Heart left ventricle (tissue), 16 donors: ENCODE data around the gene HCN4. TPM values are rescaled to one million over a fixed set of nuclear protein-coding genes. Genes with fewer than 3 reads are reported as not detected.
A peak's percentile ranks its signal among the peaks of the same experiment; 100 is the strongest.

Experiments used
- ATAC-seq, 4 donors: fragments of 200-7000 bp; cut with Tn5 transposase; one replicate each; pipeline ENCODE4 v1.9.1; 2020 to 2022; ENCODE audit warnings: moderate library complexity in 4 of 4, mild to moderate bottlenecking in 3 of 4, moderate number of reproducible peaks in 1 of 4
- DNase-seq, 5 donors: peaks; one replicate each; pipeline ENCODE4 v3.0.0-alpha.2; 2020
- H3K27ac ChIP-seq, 12 donors: fragments of 200-600 bp; sonication (generic) in 4 of 12; one replicate each; pipeline versions ENCODE4 v1.5.0 to v1.8.0; 2016 to 2022; ENCODE audit warnings: mild to moderate bottlenecking in 2 of 12
- H3K27me3 ChIP-seq, 9 donors: fragments of 200-600 bp; sonication (generic) in 2 of 9; one replicate each; pipeline versions ENCODE4 v1.5.1 to v1.8.0; 2016 to 2022; ENCODE audit warnings: mild to moderate bottlenecking in 3 of 9
- H3K36me3 ChIP-seq, 9 donors: fragments of 200-600 bp; sonication (generic) in 2 of 9; one replicate each; pipeline versions ENCODE4 v1.5.0 to v1.8.0; 2018 to 2022; ENCODE audit warnings: mild to moderate bottlenecking in 2 of 9
- H3K4me1 ChIP-seq, 12 donors: fragments of 200-600 bp; sonication (generic) in 4 of 12; one replicate each; pipeline versions ENCODE4 v1.5.0 to v1.8.0; 2016 to 2022; ENCODE audit warnings: mild to moderate bottlenecking in 3 of 12
- H3K4me3 ChIP-seq, 12 donors: fragments of 200-600 bp; sonication (generic) in 4 of 12; one replicate each; pipeline versions ENCODE4 v1.5.0 to v1.8.0; 2017 to 2022; ENCODE audit warnings: mild to moderate bottlenecking in 9 of 12, moderate library complexity in 4 of 12
- H3K9me3 ChIP-seq, 12 donors: fragments of 200-600 bp; sonication (generic) in 4 of 12; one replicate each; pipeline versions ENCODE4 v1.5.0 to v1.8.0; 2016 to 2022; ENCODE audit warnings: mild to moderate bottlenecking in 1 of 12
- POLR2A ChIP-seq, 2 donors: fragments of 450-650 bp; IDR thresholded peaks; one replicate each; pipeline ENCODE4 v1.6.1; 2017; ENCODE audit warnings: antibody characterized with exemption in 2 of 2, mild to moderate bottlenecking in 2 of 2, moderate library complexity in 2 of 2
- WGBS, 4 donors: extraction: QIAGEN DNeasy Blood & Tissue Kit in 2 of 4; methylation state at CpG; one replicate each; pipeline versions ENCODE4 v1.1.5 to v1.1.7; 2013 to 2018; 5-methylcytosine and 5-hydroxymethylcytosine counted together
- intact Hi-C, 10 donors: fragments of 100-400 bp; cut with DNase I; formaldehyde crosslinking; loops; one replicate each; pipeline versions ENCODE4 v1.11.1 to v1.14.2; 2022
- polyA plus RNA-seq, 2 donors: library from polyadenylated mRNA; stranded (reverse); fragments of 200-250 nt; gene quantifications; one replicate each; pipeline ENCODE4 v1.2.3, GENCODE V29; 2013
- total RNA-seq, 9 donors: library from RNA; depleted of rRNA in 2 of 9; stranded (reverse); fragments of >200 nt in 2 of 9; fragmentation: NEBNext Ultra II Directional in 3 of 9; extraction: Animal tissue kit (Norgen Biotek cat#: 25700) in 3 of 9; gene quantifications; one replicate each; pipeline versions ENCODE4 v1.1.0 to v1.2.4, GENCODE V29; 2016 to 2023
- TF ChIP-seq, protein P1 (sequence below), 12 donors: fragments of 200-600 bp; sonication (generic) in 4 of 12; IDR thresholded peaks; one replicate each; pipeline versions ENCODE4 v1.5.0 to v1.8.0; 2018 to 2022; ENCODE audit warnings: antibody characterized with exemption in 12 of 12, mild to moderate bottlenecking in 5 of 12
- donor health status: ischemic (EF 13 %, LVEDD 7.1; RV severe dilation, severe dysfunction).
- donor health status: healthy with polysubstance abuse.
- donor health status: DM: no; HTN: yes; CAD: no.
- donor health status: DM: no; HTN: no; CAD: no.
- donor health status: ischemic (EF 25% LVEDD 6.9; RV normal size, moderate dysfunction).
- donor health status: ischemic (EF 25% LVEDD 5.7; RV mildly dilated, moderate dysfunction).
- donor health status: healthy.
- donor health status: DM: yes; HTN: yes; CAD: no.
- donor health status: ischemic (EF 35%, LVEDD 5.7; RV mildly dilated, moderate dysfunction).
- donor health status: nonischemic (EF 11% LVEDD 7.7; RV severe dilation, severe dysfunction).
- donor health status: DM: yes; HTN: yes; CAD: no.
- donor health status: PGD.
- donor health status: ischemic (EF 29% LVEDD 5.4; RV normal size, mild dysfunction).
- donor health status: nonischemic (EF 23%, LVEDD 6.1; RV moderate dilation, normal function).

The HCN4 gene
- total and polyA plus RNA-seq, 11 donors = 5.1 to 23.0 (median 8.4) TPM

GRCh38 chr15:73296609-73297353, 72.0 kb downstream of the HCN4 start:
- Histone ChIP-seq H3K9me3 (no peaks in the 10 kb centered on the region), H3K27me3 (no peaks in the 10 kb centered on the region), H3K27ac (no peak overlapping the region), H3K4me1 (peaks cover 0 to 10% (median 0%) of the 10 kb centered on the region in 12 donors), H3K36me3 (peaks cover 0 to 54% (median 30%) of the 10 kb centered on the region in 9 donors), H3K4me3 (no peak overlapping the region)
- no peak for DNase-seq
- TF ChIP-seq POLR2A (IDR thresholded peaks at IDR 0.05) = no peak
- TF ChIP-seq, protein P1, sequence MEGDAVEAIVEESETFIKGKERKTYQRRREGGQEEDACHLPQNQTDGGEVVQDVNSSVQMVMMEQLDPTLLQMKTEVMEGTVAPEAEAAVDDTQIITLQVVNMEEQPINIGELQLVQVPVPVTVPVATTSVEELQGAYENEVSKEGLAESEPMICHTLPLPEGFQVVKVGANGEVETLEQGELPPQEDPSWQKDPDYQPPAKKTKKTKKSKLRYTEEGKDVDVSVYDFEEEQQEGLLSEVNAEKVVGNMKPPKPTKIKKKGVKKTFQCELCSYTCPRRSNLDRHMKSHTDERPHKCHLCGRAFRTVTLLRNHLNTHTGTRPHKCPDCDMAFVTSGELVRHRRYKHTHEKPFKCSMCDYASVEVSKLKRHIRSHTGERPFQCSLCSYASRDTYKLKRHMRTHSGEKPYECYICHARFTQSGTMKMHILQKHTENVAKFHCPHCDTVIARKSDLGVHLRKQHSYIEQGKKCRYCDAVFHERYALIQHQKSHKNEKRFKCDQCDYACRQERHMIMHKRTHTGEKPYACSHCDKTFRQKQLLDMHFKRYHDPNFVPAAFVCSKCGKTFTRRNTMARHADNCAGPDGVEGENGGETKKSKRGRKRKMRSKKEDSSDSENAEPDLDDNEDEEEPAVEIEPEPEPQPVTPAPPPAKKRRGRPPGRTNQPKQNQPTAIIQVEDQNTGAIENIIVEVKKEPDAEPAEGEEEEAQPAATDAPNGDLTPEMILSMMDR (IDR thresholded peaks at IDR 0.05) = no peak
- 86 to 94% (median 89%) methylated on average over 9 of the region's 9 CpGs for WGBS, 4 donors
- intact Hi-C loops = no loop called here
- no peak for ATAC-seq

- Histone ChIP-seq H3K4me3 (no peak overlapping the region), H3K27ac (no peak overlapping the region), H3K36me3 (peaks cover 0 to 53% (median 23%) of the 10 kb centered on the region in 9 donors), H3K9me3 (no peaks in the 10 kb centered on the region), H3K4me1 (peaks cover 0 to 10% (median 0%) of the 10 kb centered on the region in 12 donors), H3K27me3 (no peaks in the 10 kb centered on the region)
- TF ChIP-seq, protein P1 (IDR thresholded peaks at IDR 0.05) = no peak
- no peak for TF ChIP-seq POLR2A (IDR thresholded peaks at IDR 0.05)
- intact Hi-C loops = no loop called here
- 77 to 86% (median 79%) methylated on average over 6 of the region's 6 CpGs for WGBS, 4 donors
- ATAC-seq = peak in 2 of 4 donors; percentile 20 to 59
- no peak for DNase-seq
Measured at GRCh38 chr15:73295630-73296286, 73.0 kb downstream of the HCN4 start.

GRCh38 chr15:73293773-73294172, 75.0 kb downstream of the HCN4 start:
- Histone ChIP-seq H3K4me3 (no peak overlapping the region), H3K27me3 (no peaks in the 10 kb centered on the region), H3K4me1 (peaks cover 0 to 10% (median 0%) of the 10 kb centered on the region in 12 donors), H3K9me3 (no peaks in the 10 kb centered on the region), H3K36me3 (peaks cover 0 to 49% (median 26%) of the 10 kb centered on the region in 9 donors), H3K27ac (no peak overlapping the region)
- intact Hi-C loops = no loop called here
- WGBS, 4 donors = 85 to 91% (median 89%) methylated on average over 4 of the region's 4 CpGs
- ATAC-seq (no peak), DNase-seq (no peak)
- no peak for TF ChIP-seq POLR2A (IDR thresholded peaks at IDR 0.05)
- TF ChIP-seq, protein P1 (IDR thresholded peaks at IDR 0.05) = no peak

DNA sequence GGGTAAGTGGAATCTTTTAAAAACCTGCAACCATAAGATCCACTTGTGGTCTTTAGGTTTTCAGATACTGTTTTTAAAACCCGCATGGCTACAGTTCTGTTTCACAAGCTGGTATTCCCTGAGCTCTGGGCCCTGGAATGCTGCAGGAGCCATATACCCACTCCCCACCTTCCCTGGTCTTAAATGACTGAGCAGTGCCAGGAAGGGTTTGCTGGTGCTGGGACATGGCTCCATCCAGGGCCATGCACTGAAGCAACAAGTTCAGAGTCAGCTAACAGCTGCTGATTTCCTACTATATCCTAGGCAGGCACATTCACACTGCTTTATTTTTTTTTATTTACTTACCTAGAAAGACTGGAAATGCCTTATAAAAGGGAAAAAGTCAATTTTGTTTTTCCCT, 77.3 kb downstream of the HCN4 start:
- H3K27ac ChIP-seq = no peak overlapping the region
- intact Hi-C loops = no loop called here
- DNase-seq (no peak), ATAC-seq (no peak)
- H3K9me3 ChIP-seq = no peaks in the 10 kb centered on the region
- peaks cover 0 to 17% (median 0%) of the 10 kb centered on the region in 12 donors for H3K4me1 ChIP-seq
- TF ChIP-seq, protein P1 (IDR thresholded peaks at IDR 0.05) = no peak
- no peak for TF ChIP-seq POLR2A (IDR thresholded peaks at IDR 0.05)
- no peaks in the 10 kb centered on the region for H3K27me3 ChIP-seq
- no peak overlapping the region for H3K4me3 ChIP-seq
- peaks cover 0 to 64% (median 33%) of the 10 kb centered on the region in 9 donors for H3K36me3 ChIP-seq
- WGBS, 4 donors = 91 to 100% (median 94%) methylated on average over 1 of the region's 1 CpG
